ENCODE measurements around the gene PDSS1.

- TF ChIP-seq POLR2A (IDR thresholded peaks at IDR 0.05; ENCODE audit: low read depth, low read length) (no peak), TAF1 (IDR thresholded peaks at IDR 0.05; ENCODE audit: low read depth, low read length) (no peak), POLR2AphosphoS5 (IDR thresholded peaks at IDR 0.05; ENCODE audit: low read depth, low read length) (no peak)
These were observed 83.5 kb downstream of the PDSS1 start for GRCh38 chr10:26780793-26781601.

Data from GM12891 (cell line).